Endothelial cell of umbilical vein (primary cell): ENCODE data around the gene PSMC3. TPM values are rescaled to one million over a fixed set of nuclear protein-coding genes. Genes with fewer than 3 reads are reported as not detected.

ENCODE experiments used
- BruUV-seq: library from RNA; stranded (reverse); fragments of 400-500 nt; replicated peaks from 2 replicates; lab custom pipeline; 2021; lab: Mats Ljungman, UMichigan
- CTCF ChIA-PET: fragments of 300-600, 350-600 bp; sonication (Branson Sonifier 250); formaldehyde crosslinking; loops from one replicate; lab custom pipeline; 2021; ENCODE audit warnings: antibody characterized with exemption, inconsistent platforms; lab: Charles Lee
- POLR2A ChIA-PET: fragments of 300-600, 350-600 bp; sonication (Branson Sonifier 250); formaldehyde crosslinking; loops from one replicate; lab custom pipeline; 2021; ENCODE audit warnings: antibody characterized with exemption, inconsistent platforms; lab: Charles Lee
- DNase-seq: peaks from one replicate; pipeline ENCODE4 v3.0.0-alpha.2; 2011; ENCODE audit warnings: low read depth, low spot score
- FAIRE-seq: peaks from 2 replicates; lab custom pipeline; 2011; peaks lifted over from hg19 to GRCh38; lab: Jason Lieb, UNC
- H2AFZ ChIP-seq: 2 replicates; pipeline ENCODE4 v1.6.0; 2012; ENCODE audit warnings: low read depth, low read length, control low read depth, inconsistent platforms
- H3K27ac ChIP-seq: 2 replicates; pipeline ENCODE4 v1.5.1; 2011; ENCODE audit warnings: low read depth, mild to moderate bottlenecking, control low read depth, low read length, moderate library complexity; ENCODE audit not compliant: insufficient read depth
- H3K27me3 ChIP-seq, 2 experiments: 2 replicates each; pipeline versions ENCODE4 v1.6.0 to v1.6.1; 2011; ENCODE audit warnings: low read length in 2 of 2, mixed read lengths in 1 of 2; ENCODE audit not compliant: control insufficient read depth in 2 of 2, insufficient read depth in 2 of 2
- H3K36me3 ChIP-seq, 2 experiments: 2 replicates in 1 of 2; 3 replicates in 1 of 2; pipeline ENCODE4 v1.5.1; 2011; ENCODE audit warnings: low read length in 2 of 2, mild to moderate bottlenecking in 1 of 2, moderate library complexity in 1 of 2; ENCODE audit not compliant: control insufficient read depth in 2 of 2, insufficient read depth in 2 of 2; ENCODE audit errors: extremely low read depth in 1 of 2
- H3K4me1 ChIP-seq: 3 replicates; pipeline ENCODE4 v1.5.1; 2011; ENCODE audit warnings: mild to moderate bottlenecking, low read length; ENCODE audit not compliant: control insufficient read depth, insufficient read depth; ENCODE audit errors: extremely low read depth
- H3K4me2 ChIP-seq: 2 replicates; pipeline ENCODE4 v1.6.1; 2011; ENCODE audit warnings: low read length, control low read depth, mixed read lengths; ENCODE audit not compliant: insufficient read depth
- H3K4me3 ChIP-seq, 3 experiments: fragments of 200-600 bp in 1 of 3; sonication (generic), shearing (Covaris generic) in 1 of 3; replicated peaks in 1 of 3; 2 replicates each; pipeline ENCODE4 v1.5.1; 2011 to 2016; ENCODE audit warnings: control low read depth in 3 of 3, low read length in 3 of 3, mild to moderate bottlenecking in 2 of 3, inconsistent platforms in 1 of 3, low read depth in 1 of 3, moderate library complexity in 1 of 3; ENCODE audit not compliant: insufficient read depth in 1 of 3
- H3K79me2 ChIP-seq: 2 replicates; pipeline ENCODE4 v1.6.0; 2012; ENCODE audit warnings: low read length, inconsistent platforms; ENCODE audit not compliant: control insufficient read depth, insufficient read depth
- H3K9ac ChIP-seq: replicated peaks from 2 replicates; pipeline ENCODE3; 2011; ENCODE audit warnings: low read length, control low read depth; ENCODE audit not compliant: insufficient read depth; ENCODE audit errors: extremely low read depth
- H3K9me1 ChIP-seq: replicated peaks from 3 replicates; pipeline ENCODE4 v1.6.0; 2011; ENCODE audit warnings: mild to moderate bottlenecking, low read length; ENCODE audit not compliant: control insufficient read depth, insufficient read depth; ENCODE audit errors: extremely low read depth
- H3K9me3 ChIP-seq: replicated peaks from 2 replicates; pipeline ENCODE4 v1.5.1; 2012; ENCODE audit warnings: low read length, inconsistent platforms; ENCODE audit not compliant: control insufficient read depth, insufficient read depth
- H4K20me1 ChIP-seq: replicated peaks from 2 replicates; pipeline ENCODE3; 2011; ENCODE audit warnings: mild to moderate bottlenecking, low read length; ENCODE audit not compliant: control insufficient read depth, insufficient read depth; ENCODE audit errors: extremely low read depth
- CTCF ChIP-seq, 2 donors: IDR thresholded peaks; 1 replicate in 1 of 2; 2 replicates in 1 of 2; pipeline ENCODE4 v1.5.1; 2011; ENCODE audit warnings: low read length in 2 of 2, mild to moderate bottlenecking in 2 of 2, moderate library complexity in 2 of 2, control low read depth in 1 of 2, inconsistent platforms in 1 of 2, low read depth in 1 of 2; ENCODE audit not compliant: insufficient read depth in 1 of 2; ENCODE audit errors: extremely low read depth in 1 of 2
- EZH2 ChIP-seq: IDR thresholded peaks from 2 replicates; pipeline ENCODE4 v1.6.1; 2012; ENCODE audit warnings: borderline replicate concordance, low read depth, mild to moderate bottlenecking, moderate library complexity, low read length, inconsistent platforms; ENCODE audit not compliant: severe bottlenecking
- FOS ChIP-seq: IDR thresholded peaks from 2 replicates; pipeline ENCODE4 v1.6.1; 2011; ENCODE audit warnings: mild to moderate bottlenecking, low read length, moderate library complexity, borderline replicate concordance; ENCODE audit not compliant: insufficient read depth
- GATA2 ChIP-seq: IDR thresholded peaks from 2 replicates; pipeline ENCODE4 v1.7.0; 2011; ENCODE audit warnings: low read depth, mild to moderate bottlenecking, moderate library complexity, mixed read lengths, low read length; ENCODE audit not compliant: insufficient read length, insufficient read depth
- JUN ChIP-seq: IDR thresholded peaks from 2 replicates; pipeline ENCODE4 v1.6.1; 2011; ENCODE audit warnings: borderline replicate concordance, low read depth; ENCODE audit not compliant: insufficient read length, insufficient read depth
- MAX ChIP-seq: IDR thresholded peaks from 2 replicates; pipeline ENCODE4 v1.6.1; 2011; ENCODE audit not compliant: insufficient read depth, insufficient read length
- MYC ChIP-seq: IDR thresholded peaks from one replicate; pipeline ENCODE4 v1.6.1; 2011; ENCODE audit warnings: mild to moderate bottlenecking, low read depth, low read length
- POLR2A ChIP-seq: IDR thresholded peaks from 2 replicates; pipeline ENCODE4 v1.6.1; 2012; ENCODE audit warnings: low read depth, mild to moderate bottlenecking, control low read depth, low read length
- POLR2AphosphoS5 ChIP-seq: IDR thresholded peaks from 2 replicates; pipeline ENCODE4 v1.6.1; 2012; ENCODE audit warnings: low read depth, mild to moderate bottlenecking, control low read depth, low read length, moderate library complexity; ENCODE audit not compliant: insufficient read depth
- dilution Hi-C: fragments of 300-500 bp; cut with MboI; formaldehyde crosslinking; loops from one replicate; pipeline ENCODE4 v1.15.0; 2019; ENCODE audit warnings: low sequenced_read_pairs; ENCODE audit not compliant: extremely low pct_ligation_motif_present
- intact Hi-C: fragments of 100-400 bp; cut with micrococcal nuclease; formaldehyde crosslinking; loops from one replicate; pipeline ENCODE4 v1.10.0; 2022
- polyA plus RNA-seq, 4 experiments: library from polyadenylated mRNA; depleted of rRNA in 3 of 4; stranded (reverse) in 3 of 4; unstranded in 1 of 4; fragments of >200 nt; gene quantifications; 2 replicates each; pipeline versions ENCODE4 v1.2.1 to v1.2.3, GENCODE V29; 2011 to 2012; ENCODE audit warnings: missing spikeins in 1 of 4
- total RNA-seq: library from RNA; stranded (reverse); gene quantifications from 2 replicates; pipeline ENCODE4 v1.2.3, GENCODE V29; 2021

PSMC3 gene
- total and polyA plus RNA-seq, 2 donors (not counting 3 experiments of a cell fraction or from before 2014, with no cell fraction given) = 179 to 203 TPM

GRCh38 chr11:47413351-47413750 is 12.9 kb downstream of the PSMC3 start:
- peaks cover 35% of the 10 kb centered on the region for H3K4me1 ChIP-seq

More at GRCh38 chr11:47413351-47413750, 12.9 kb downstream of the PSMC3 start:
- H4K20me1 ChIP-seq = no peaks in the 10 kb centered on the region
- no peaks in the 10 kb centered on the region for H3K9me1 ChIP-seq
- intact Hi-C loops (loop anchor here (10.0 kb wide), 1 partner anchor 441 kb away; no protein-coding TSS in a partner anchor), dilution Hi-C loops (no loop called here)
- POLR2A ChIA-PET = no interaction called here
- TF ChIP-seq POLR2A = no peak
- no peak for TF ChIP-seq GATA2
- no peak for TF ChIP-seq JUN
- TF ChIP-seq CTCF (IDR thresholded peaks at IDR 0.05; ENCODE audit: extremely low read depth in 1 of 2, insufficient read depth in 1 of 2, low read depth in 1 of 2, low read length in 2 of 2) = no peak
- TF ChIP-seq MYC = no peak
- TF ChIP-seq EZH2 = no peak
- no peak for TF ChIP-seq MAX
- TF ChIP-seq FOS = no peak
- TF ChIP-seq POLR2AphosphoS5 = no peak
- H3K36me3 ChIP-seq = peaks cover 8 to 42% of the 10 kb centered on the region in 2 experiments
- no peak for DNase-seq
- H3K27ac ChIP-seq = no peak overlapping the region
- no peak overlapping the region for H3K9ac ChIP-seq
- FAIRE-seq = no peak
- peaks cover 25% of the 10 kb centered on the region for H3K79me2 ChIP-seq
- H2AFZ ChIP-seq = no peak overlapping the region
- H3K9me3 ChIP-seq = no peaks in the 10 kb centered on the region
- no peak overlapping the region for H3K4me2 ChIP-seq
- no peak overlapping the region for H3K4me3 ChIP-seq
- BruUV-seq = no TSS peak
- CTCF ChIA-PET = interaction anchor here (0.7 to 7.4 kb wide), 4 partner anchors 13 to 83 kb away, joined by 3 to 148 read pairs (median 11); partner anchors contain the start of gene PSMC3
- no peaks in the 10 kb centered on the region for H3K27me3 ChIP-seq
